ENCODE data around the gene BCAS1. TPM values are rescaled to one million over a fixed set of nuclear protein-coding genes. Genes with fewer than 3 reads are reported as not detected.

BCAS1 gene
- total RNA-seq, 2 experiments from 2014 or later: 0.16 to 0.19 TPM

DNA sequence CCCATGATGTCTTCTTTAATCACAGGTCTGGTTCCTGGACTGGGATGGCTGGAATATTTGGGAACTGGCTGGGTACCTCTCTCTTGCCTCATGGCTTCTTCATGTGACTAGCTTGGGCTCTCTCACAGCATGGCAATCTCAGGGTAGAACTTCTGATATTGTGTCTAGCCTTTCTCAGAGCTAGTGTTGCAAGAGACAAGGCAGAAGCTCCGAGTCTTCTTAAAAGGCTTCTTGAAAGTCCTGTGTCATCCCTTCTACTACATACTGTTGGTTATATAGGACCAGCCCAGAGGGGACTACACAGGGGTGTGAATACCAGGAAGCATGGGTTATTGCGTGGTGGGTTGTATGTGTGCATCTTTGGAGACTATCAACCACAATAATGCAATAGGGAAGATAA is 23.3 kb downstream of the BCAS1 start:
- no TSS peak for BruUV-seq (replicated peaks)
- intact Hi-C loops (cut with micrococcal nuclease; ENCODE audit: unreplicated experiment): no loop called here
- no peak for DNase-seq (ENCODE audit: low spot score)
- Histone ChIP-seq H3K9me3 (ENCODE audit: low read length) (no peaks in the 10 kb centered on the region), H3K36me3 (ENCODE audit: insufficient read depth, low read length) (no peaks in the 10 kb centered on the region), H3K79me2 (ENCODE audit: insufficient read depth, low read depth, low read length) (no peaks in the 10 kb centered on the region), H4K20me1 (ENCODE audit: insufficient read depth, low read length) (no peaks in the 10 kb centered on the region), H3K4me2 (ENCODE audit: low read length) (no peak overlapping the region), H3K9me2 (ENCODE audit: insufficient read depth, low read length) (no peaks in the 10 kb centered on the region), H3K4me1 (ENCODE audit: insufficient read depth, low read length, poor library complexity, severe bottlenecking) (peaks cover 3% of the 10 kb centered on the region), H3K27ac (ENCODE audit: low read depth, low read length, poor library complexity, severe bottlenecking) (no peak overlapping the region), H2AFZ (ENCODE audit: low read length) (no peak overlapping the region), H3K4me3 (ENCODE audit: low read depth, low read length, poor library complexity, severe bottlenecking) (no peak overlapping the region)
- POLR2A ChIA-PET: interaction anchor here (0.7 kb wide), 1 partner anchor 92 kb away, joined by 3 read pairs; no protein-coding TSS in a partner anchor
- CTCF ChIA-PET (ENCODE audit: unreplicated experiment): no interaction called here
- TF ChIP-seq EZH2phosphoT487 (IDR thresholded peaks at IDR 0.05; ENCODE audit: borderline replicate concordance, low read depth, low read length): no peak
- TF ChIP-seq CTCF (conservative IDR thresholded peaks at IDR 0.05; ENCODE audit: low read length): no peak

GRCh38 chr20:54044156-54044555 is 26.2 kb downstream of the BCAS1 start:
- H3K9me3 ChIP-seq (ENCODE audit: low read length): no peaks in the 10 kb centered on the region
- no peaks in the 10 kb centered on the region for H3K36me3 ChIP-seq (ENCODE audit: insufficient read depth, low read length)
- BruUV-seq (replicated peaks): no TSS peak
- H3K4me2 ChIP-seq (ENCODE audit: low read length): no peak overlapping the region
- CTCF ChIA-PET (ENCODE audit: unreplicated experiment): no interaction called here
- H3K4me3 ChIP-seq (ENCODE audit: low read depth, low read length, poor library complexity, severe bottlenecking): no peak overlapping the region
- POLR2A ChIA-PET: no interaction called here
- H3K9me2 ChIP-seq (ENCODE audit: insufficient read depth, low read length): no peaks in the 10 kb centered on the region
- intact Hi-C loops (cut with micrococcal nuclease; ENCODE audit: unreplicated experiment): no loop called here
- peaks cover 3% of the 10 kb centered on the region for H3K4me1 ChIP-seq (ENCODE audit: insufficient read depth, low read length, poor library complexity, severe bottlenecking)
- no peaks in the 10 kb centered on the region for H4K20me1 ChIP-seq (ENCODE audit: insufficient read depth, low read length)
- DNase-seq (ENCODE audit: low spot score): no peak
- no peak overlapping the region for H3K27ac ChIP-seq (ENCODE audit: low read depth, low read length, poor library complexity, severe bottlenecking)
- no peak for TF ChIP-seq CTCF (conservative IDR thresholded peaks at IDR 0.05; ENCODE audit: low read length)
- no peak for TF ChIP-seq EZH2phosphoT487 (IDR thresholded peaks at IDR 0.05; ENCODE audit: borderline replicate concordance, low read depth, low read length)
- no peaks in the 10 kb centered on the region for H3K79me2 ChIP-seq (ENCODE audit: insufficient read depth, low read depth, low read length)
- H2AFZ ChIP-seq (ENCODE audit: low read length): no peak overlapping the region

DNA sequence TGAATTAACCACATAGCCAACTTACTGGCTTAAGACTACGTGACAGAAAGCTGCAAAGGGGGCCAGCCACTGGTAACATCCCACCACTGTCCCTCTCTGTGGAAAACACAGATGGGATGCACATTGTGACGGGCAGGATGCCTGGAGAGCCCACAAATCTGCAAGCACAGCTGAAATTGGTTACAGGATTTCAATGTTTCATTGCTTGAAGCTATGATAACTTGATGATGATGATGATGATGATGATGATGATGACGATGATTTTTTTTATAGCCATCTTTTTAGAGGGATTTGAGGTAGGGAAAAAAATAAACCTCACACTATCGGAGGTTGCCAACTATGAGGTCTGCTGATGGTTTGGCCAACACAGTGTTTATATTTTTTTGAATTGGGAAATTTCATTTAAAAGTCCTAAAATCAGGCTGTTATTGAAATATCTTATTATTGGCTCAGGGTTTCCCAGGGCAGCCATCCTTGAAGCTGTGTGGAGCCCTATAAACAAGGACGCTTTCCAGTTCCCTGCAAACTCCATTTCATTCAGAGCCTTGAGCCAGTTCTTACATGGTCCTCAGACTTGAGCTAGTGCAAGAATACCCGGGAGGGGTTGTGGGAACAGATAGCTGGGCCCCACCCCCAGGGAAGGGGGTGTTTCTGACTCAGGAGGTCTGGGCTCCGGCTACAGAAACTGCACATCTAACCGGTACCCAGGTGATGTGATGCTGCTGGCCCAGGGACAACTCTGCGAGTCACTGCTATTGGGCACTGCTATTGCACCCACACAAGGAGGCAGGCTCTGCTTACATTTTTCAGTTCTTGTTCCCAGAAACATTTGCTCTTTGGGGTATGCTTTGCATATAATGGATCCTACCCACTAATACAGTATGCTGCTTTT is 27.1 kb downstream of the BCAS1 start:
- ChIA-PET POLR2A (interaction anchor here (0.5 to 1.3 kb wide), 2 partner anchors 23 to 430 kb away, joined by 3 to 4 read pairs; no protein-coding TSS in a partner anchor), CTCF (ENCODE audit: unreplicated experiment) (no interaction called here)
- BruUV-seq (replicated peaks): no TSS peak
- no peak for DNase-seq (ENCODE audit: low spot score)
- H3K9me2 ChIP-seq (ENCODE audit: insufficient read depth, low read length): no peaks in the 10 kb centered on the region
- H3K4me1 ChIP-seq (ENCODE audit: insufficient read depth, low read length, poor library complexity, severe bottlenecking): peaks cover 3% of the 10 kb centered on the region
- H3K4me2 ChIP-seq (ENCODE audit: low read length): no peak overlapping the region
- H3K4me3 ChIP-seq (ENCODE audit: low read depth, low read length, poor library complexity, severe bottlenecking): no peak overlapping the region
- H3K36me3 ChIP-seq (ENCODE audit: insufficient read depth, low read length): no peaks in the 10 kb centered on the region
- no peak for TF ChIP-seq CTCF (conservative IDR thresholded peaks at IDR 0.05; ENCODE audit: low read length)
- TF ChIP-seq EZH2phosphoT487 (IDR thresholded peaks at IDR 0.05; ENCODE audit: borderline replicate concordance, low read depth, low read length): no peak
- no peaks in the 10 kb centered on the region for H4K20me1 ChIP-seq (ENCODE audit: insufficient read depth, low read length)
- no peak overlapping the region for H2AFZ ChIP-seq (ENCODE audit: low read length)
- no peaks in the 10 kb centered on the region for H3K9me3 ChIP-seq (ENCODE audit: low read length)
- H3K79me2 ChIP-seq (ENCODE audit: insufficient read depth, low read depth, low read length): no peaks in the 10 kb centered on the region
- H3K27ac ChIP-seq (ENCODE audit: low read depth, low read length, poor library complexity, severe bottlenecking): no peak overlapping the region
- intact Hi-C loops (cut with micrococcal nuclease; ENCODE audit: unreplicated experiment): no loop called here
